Tongue (tissue), 2 donors: ENCODE results near the gene PRKCA. TPM values are rescaled to one million over a fixed set of nuclear protein-coding genes. Genes with fewer than 3 reads are reported as not detected.

Experiments used
- DNase-seq: peaks from one replicate; pipeline ENCODE4 v3.0.0-alpha.2; 2015
- total RNA-seq: library from RNA; depleted of rRNA; stranded (reverse); fragments of >200 nt; gene quantifications from one replicate; pipeline ENCODE4 v1.2.3, GENCODE V29; 2014

PRKCA gene
- total RNA-seq, 1 donor from 2014 or later = 8.0 TPM

DNA sequence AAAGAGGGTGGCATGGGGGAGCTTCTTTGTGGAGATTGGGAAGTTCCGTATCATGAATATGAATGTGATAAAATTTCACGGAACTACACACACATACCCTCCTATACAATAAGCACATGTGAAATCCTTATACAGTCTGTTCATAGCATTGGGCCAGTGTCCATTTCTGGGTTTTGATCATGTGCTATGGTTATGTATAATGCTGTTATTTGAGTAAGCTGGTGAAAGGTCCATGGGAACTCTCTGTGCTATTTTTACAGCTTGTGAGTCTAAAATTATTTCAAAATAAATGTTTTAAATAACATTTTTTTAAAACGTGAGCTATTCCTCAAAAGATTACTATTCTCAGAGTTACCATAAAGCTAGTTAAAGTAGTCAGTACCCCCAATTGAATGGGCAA lies 327.3 kb downstream of the PRKCA start:
- no peak for DNase-seq

DNA sequence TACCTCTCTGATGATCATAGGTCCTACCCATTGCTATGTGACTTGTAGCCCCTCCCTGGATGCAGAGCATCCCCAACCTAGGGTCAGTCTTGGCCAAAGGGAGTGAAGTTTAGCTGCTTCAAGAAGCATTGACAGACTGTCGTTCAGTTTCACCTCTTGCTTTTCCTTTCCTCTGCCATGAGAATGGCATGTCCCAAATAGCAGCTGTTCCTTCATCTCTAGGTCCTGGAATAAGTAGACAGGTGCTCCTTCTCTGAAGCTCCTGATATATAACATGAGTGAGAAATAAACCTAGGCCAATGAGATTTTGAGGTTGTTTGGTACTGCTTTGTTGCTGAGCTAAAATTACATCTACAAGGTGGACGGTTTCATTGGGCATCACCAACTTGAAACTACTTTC lies 328.0 kb downstream of the PRKCA start:
- DNase-seq = no peak

DNA sequence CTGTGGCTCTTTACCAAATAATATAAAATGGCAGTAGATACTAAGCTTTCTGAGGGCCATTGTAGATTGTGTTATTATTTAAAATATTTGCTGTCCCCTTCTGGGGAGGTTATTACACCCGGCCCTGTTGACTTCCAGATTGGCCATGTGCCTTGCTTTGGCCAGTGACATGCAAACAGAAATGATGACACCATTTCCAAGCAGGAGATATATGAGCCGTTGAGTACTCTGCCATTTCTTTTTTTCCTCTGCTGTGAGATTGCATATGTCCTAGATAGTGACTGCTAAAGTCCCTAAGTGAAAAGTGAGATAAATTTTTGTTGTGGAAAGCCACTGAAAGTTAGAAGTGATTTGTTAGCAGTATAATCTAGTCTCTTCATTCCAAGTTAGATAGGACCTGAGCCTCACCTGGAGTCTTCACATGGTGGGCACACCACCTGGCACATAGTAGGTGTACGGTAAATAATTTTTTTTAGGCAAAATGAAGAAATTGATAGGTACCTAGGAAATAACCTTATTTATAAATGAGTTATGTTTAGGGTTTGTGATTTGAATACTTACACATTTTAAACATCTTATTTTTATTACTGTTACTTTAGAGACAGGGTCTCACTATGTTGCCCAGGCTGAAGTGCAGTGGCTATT lies 328.5 kb downstream of the PRKCA start:
- DNase-seq = no peak

DNA sequence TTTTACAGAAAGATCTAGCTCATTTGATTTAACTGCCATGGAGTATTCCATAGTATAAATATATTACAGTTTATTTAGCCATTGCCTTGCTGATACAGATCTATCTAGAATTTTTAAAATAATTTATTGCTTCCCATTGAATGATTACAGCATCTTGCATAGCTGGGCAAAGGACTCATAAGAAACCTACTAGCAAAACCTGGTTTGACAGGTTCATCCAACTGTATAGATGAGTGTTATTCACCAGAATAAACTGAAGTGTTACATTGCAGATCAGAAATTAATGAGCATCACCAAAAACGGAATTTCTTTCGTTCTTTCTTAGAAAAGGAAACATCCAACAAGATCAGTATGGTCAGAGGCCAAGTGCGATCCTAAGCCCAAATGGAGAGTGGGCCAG lies 330.3 kb downstream of the PRKCA start:
- no peak for DNase-seq

DNA sequence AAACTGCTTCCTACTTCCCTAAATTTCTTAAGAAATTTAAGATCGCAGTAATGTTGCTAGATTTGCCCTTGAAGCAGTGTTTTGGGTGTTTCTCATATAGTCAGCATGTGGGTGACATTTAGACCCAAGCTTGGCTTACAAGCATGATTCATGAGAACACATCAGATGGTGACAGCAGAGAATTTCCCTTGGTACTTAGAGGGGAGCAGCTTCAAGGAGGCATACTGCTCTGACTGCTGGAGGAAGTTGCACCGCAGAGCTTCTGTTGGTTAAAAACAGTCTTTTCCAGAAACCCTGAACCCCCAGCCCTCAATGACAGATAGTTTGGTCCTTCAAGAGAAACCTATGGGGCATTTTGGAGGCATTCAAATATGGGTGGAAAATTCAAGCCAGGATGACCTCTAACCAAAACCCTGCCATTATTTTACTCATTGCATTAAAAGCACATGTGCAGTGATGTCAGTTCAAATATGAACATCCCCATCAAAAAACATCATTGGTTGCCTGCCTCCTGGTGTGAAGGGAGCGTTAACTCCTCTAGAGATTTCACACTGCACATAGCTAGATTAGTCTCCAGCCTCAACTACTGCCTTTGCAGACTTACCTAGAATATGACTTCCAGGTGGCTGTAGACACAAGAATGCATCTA lies 331.0 kb downstream of the PRKCA start:
- DNase-seq = no peak

DNA sequence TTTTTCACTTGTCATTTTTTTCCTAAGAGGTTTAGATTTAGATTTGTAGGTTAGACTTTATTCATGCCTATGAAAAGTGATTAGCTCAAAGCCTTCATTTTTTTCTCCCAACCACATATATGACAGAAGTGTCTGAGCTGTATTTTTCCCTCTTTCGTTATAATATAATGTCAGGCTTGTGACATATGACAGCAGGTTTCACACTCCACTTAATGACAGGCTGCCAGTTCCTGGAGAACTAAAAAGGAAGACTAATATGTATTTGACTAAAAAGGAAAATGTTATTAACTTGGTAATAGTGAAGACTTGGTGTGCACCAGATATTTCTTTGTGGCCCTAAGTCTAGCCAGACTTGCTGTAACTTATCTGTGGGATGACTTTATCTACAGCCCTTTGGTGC lies 331.8 kb downstream of the PRKCA start:
- no peak for DNase-seq

DNA sequence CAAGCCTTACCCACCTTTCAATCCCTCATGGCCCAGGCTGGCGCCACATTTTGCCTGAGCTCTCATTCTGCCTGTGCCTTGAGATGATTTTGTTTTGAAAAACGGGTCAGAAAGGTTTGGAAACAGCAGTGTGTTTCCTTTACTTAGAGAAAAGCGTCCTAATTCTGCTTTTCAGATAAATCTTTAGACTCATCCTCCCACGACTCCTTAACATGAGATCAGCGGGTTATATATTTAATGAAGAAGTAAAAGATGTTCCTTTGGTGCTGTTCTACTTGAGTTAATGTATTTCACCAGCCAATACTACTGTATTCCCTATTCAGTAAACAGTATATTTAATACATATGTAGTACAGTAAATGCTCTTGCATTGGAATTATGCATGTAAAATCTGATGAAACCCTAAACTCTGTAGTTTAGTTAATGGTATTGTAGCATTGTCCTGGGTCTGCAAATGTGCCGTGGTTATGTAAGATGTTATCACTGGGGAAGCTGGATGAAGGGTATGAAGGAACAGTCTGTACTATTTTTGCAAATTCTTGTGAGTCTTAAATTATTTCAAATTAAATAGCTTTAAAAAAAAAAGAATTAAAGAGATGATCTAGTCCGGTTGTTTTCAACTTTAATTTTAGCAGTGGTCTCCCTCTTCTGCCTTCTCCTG lies 333.1 kb downstream of the PRKCA start:
- no peak for DNase-seq

DNA sequence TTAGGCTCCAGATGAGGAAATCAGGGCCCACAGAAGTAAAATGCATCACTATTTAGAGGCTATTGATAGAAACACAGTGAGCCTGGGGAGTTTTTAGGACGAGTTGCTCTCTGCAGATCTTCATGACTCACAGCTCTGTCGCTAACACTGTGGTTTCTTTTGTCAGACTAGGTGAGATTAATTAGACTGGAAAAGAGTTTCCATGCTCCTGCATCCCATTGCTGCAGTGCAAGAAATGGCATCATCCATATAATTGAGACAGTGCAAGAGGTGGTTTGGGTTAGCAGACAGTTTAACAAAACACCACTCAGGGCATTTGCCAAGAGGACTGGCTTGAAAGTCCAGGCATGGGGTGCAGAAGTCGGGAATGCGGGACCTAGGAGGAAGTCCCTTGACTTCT lies 333.7 kb downstream of the PRKCA start:
- no peak for DNase-seq

DNA sequence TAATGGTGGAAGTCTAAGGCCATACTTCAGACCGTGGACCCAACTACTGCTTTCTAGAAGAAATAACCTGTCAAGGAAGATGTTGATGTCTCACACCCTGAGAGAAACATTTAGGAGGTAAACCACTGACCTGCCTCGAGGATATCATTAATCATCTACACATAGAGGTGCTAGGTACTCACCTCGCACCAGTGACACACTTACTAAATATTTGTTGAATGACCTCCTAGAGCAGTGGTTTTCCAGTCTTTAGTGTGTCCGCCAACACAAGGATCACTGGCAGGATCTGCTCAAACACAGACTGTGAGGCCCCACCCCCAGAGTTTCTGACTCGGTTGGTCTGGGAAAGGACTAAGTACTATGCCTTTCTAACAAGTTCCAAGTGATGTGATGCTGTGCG lies 335.1 kb downstream of the PRKCA start:
- no peak for DNase-seq

DNA sequence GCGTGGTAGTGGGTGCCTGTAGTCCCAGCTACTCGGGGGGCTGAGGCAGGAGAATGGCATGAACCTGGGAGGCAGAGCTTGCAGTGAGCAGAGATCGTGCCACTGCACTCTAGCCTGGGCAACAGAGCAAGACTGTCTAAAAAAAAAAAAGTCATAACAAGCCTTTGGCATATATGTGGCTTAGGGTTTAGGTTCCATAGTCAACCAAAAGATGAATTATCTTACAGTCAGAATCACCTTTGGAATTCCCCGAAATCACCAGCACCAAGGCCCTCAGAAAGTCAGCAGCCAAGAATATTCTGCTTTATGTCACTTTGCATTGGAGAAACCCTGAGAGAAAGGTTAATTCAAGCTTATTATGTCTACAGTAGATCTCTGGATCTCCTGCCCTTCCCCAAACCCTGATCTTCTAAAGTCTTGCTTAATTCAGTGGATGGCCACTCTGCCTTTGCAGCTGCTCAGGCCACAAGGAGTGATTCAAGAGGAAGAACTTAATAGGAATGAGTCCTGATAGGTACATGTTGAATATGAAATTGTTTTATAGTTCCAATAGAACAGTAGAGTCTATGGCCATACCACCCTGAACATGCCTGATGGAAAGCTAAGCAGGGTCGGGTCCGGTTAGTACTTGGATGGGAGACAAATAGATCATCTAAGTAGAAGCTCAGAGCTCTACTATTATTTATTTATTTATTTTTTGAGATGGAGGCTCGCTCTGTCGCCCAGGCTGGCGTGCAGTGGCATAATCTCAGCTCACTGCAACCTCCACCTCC lies 336.5 kb downstream of the PRKCA start:
- DNase-seq = no peak

DNA sequence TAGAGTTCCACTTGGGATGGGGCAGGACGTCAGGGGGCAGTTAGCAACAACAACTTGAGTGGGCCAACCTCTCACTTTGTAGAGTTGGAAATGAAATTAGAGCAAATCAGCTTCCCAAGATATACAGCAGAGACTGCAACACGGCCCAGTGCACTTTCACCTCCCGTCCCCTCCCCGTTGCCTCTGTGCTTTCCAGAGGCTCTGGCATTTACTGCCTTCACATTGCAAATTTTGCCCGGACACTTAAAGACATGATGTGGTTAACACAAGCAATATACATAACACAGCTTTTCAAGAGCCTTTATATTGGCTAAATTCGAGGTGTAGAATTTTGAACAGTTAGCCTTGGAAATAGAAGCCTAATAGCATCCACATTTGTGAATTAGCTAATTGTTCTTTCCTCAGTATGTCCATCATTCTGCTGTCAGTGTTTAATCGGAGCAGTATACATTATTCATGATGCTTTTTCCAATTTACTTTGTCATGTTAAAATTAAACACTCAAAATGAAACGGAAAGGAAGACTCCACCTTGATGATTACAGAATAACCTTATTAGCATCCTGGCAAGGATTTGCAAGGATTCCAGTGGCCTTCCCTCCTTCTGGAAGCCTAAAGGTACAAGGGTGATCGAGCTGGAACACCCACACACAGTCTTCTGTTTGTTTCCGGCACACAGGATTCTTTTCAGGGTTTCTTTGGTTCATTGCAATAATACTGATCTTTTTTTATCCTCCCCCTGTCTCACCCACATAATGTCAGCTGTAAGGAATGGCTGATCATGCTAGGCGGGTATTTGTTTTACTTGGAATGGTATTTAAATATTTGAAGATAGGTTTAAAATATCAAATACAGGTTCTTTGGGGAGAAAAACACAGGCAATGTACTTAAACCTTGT lies 341.6 kb downstream of the PRKCA start:
- DNase-seq = peak; percentile 24

DNA sequence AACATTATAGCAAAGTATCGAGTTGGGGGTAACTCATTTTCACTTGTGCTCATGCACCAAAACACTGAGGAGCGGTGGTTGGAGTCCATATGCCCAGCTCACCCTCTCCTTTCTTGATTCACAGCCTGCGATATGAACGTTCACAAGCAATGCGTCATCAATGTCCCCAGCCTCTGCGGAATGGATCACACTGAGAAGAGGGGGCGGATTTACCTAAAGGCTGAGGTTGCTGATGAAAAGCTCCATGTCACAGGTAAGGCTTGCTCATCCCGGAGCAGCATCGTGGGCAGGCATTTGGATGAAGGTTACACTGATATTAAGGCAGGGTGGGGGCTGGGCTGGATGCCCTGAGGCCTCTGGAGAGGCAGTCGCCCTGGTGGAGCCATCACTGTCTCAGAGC lies 342.8 kb downstream of the PRKCA start:
- no peak for DNase-seq

DNA sequence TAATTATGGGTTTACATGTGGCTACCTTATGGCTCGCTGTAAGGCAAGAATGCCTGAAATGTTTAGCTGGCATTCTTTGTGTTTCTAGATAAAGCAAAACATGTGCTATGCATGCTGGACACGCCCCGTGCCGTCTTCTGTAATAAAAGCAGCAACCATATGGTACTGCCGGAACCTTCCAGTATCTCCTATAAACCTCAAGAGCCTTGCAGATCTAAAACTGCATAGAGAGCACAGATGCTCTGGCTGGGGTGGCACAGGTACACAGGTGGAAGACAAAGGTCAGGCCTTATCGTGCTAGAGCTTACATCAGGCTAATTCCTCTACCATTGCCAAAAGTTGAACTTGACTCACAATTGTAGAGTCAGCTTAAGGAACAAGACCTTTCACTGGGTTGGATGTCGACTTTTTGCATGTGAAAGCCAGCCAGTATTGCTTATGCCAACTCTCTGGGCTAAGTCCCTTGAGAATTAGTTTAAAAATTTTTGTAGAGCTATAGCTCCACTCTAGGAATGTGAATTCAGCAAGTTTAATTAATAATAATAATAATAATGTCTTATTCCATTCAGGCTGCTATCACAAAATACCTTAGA lies 345.1 kb downstream of the PRKCA start:
- no peak for DNase-seq

DNA sequence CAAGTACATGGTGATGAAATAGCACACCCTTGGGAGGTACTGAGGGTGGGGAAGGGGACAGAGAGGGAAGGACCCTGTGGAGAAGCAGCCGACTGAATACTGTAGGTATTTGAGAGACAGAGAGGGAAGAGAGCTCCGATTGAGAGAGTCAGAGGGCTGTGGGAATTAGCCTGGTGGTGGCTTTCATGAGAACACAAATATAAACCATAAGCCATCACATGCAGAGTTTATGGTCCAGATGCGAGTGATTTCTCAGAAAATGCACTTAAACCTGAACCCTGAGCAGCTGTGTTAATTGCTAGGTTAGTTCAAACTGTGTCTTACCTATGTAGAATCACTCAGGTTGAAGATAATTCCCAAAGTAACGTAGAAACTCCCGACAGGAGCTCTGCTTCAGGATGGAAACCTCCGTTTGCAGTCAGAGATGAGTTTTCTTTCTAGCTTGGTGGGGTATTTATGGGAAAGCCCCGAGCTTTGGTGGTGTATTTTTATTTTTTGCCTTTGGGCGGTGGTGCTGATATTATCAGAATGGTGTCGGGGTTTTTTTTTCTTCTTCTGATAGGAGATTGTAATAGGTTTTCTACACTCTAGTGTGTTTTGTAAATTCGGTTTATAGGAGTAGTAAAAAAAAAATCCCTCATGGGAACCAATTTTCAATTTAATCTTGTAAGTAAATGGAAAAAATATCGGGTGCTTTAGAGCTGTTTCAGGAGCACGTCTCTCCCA lies 347.6 kb downstream of the PRKCA start:
- DNase-seq = no peak

DNA sequence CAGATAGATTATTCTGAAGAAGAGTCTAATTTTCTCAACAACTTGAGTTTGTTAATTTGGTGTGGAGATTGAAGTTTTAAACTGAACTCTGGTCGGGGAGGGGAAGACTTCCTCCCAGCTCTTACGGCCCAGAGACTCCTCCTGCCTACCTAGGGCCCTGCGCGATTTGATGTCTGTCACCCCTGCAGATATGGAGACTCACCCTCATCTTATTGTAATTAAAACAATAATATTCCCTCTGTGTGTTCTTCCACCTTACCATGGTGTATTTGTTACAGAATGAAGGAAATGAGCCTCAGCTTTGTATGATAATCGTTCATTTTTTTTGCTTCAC lies 348.1 kb downstream of the PRKCA start:
- DNase-seq = no peak

DNA sequence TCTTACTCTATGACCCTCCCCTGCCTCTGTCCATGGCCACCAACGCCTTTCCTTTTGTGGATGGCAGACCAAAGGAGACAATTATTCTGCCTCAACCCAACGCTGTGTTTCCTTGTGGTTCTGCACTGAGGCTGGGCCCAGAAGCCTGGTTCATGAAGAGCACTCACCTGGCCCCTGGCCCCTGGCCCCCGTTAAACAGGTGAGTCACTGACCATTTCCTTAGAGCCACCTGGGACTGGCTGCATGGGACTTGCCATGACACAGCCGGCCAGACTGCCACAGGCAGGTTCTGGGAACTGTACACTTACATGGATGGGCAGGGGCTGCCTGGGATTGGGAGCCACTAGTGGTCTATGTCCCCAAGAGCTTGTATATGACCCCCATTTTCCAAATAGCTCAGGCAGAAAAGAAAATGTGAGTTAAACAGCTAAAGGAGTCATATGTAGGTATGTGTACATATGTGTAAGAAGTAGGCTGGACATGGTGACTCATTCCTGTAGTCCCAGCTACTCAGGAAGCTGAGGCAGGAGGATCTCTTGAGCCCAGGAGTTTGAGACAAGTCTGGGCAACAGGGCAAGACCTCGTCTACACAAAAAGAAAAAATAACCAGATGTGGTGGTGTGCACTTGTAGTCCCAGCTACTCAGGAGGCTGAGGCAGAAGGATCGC lies 350.6 kb downstream of the PRKCA start:
- no peak for DNase-seq

DNA sequence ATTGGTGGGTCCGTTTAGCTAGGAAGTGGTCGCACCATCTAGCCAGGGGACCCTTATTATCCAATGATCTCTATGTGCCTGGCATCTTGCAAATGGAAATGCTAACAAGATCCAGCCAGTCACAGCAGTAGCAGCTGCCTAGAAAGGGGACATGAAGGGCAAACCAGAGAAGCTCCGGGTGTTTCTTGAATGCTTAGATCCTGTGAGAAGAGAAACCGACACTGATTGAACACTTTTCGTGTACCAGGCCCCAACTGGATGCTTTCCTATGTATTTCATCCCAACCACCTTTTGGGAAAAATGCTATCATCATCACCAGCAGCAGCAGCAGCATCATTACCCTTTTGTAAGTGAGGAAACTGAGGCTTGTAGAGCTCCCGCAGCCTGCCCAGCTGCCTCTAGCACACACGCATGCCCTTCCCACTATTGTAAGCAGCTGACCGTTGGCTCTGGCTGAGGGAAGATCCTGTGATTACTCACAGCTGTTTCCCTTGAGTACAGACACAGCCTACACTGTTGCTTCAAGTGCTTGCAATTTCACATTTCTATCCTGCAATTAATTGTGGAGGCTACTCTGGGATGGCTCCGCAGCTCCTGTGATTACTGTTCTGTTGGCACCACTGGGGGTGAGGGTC lies 351.8 kb downstream of the PRKCA start:
- DNase-seq = peak; percentile 81

DNA sequence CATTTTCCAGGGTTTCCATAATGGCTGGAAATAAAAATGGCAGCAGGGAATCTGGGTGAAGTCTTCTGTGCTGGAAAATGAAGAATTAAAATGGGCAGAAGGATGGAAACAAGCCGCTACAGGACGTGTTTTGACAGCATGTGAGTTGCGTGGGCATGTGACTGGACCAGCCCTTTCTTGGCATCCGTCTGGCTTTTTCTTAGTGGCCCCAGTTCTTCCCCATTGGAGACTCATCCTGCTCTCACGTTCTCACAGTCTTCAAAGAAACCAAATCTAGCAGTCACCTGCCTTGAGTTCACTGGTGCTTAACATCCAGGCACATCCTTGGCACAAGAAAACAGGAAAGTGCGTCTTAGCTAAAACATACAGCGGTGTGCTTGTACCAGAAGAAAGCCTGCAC lies 352.4 kb downstream of the PRKCA start:
- DNase-seq = no peak

DNA sequence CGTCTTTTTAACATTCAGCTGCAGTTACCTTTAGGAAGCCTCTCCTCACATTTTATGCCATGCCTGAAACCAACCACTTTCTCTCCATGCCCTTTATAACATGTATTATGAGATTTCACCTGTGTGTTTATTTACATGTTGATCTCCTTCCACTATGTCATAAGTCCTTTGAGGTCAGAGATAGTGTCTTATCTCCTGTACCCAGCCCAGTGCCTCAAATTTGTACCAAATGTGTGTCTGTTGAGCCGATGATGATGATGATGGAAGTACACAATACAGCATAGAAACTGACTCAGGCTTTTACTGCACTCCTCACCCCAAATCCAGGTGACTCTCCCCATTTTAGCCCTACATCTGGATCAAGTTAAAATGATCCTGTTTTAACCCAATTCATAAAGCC lies 353.0 kb downstream of the PRKCA start:
- DNase-seq = no peak

DNA sequence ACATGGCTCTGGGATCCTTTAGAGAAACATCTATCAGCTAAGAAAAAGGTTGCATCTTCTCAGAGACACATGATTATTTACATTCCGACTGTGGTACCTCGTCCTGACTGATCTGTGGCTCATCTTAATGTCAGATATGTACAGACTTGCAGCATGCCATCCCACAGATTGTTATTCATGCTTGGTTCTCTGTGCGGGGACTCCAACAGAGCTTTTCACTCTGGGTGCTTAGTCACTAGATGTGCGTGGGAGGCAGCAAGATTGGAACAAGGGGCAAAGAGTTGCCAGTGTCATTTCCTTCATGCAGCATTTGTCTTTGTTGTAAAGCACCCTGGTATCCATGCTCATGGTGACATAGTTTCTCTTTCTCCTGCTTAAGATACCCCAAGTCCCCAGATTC lies 353.4 kb downstream of the PRKCA start:
- no peak for DNase-seq
